Glutamatergic neuron (in vitro differentiated cells): ENCODE results near the gene C5AR2. TPM values are rescaled to one million over a fixed set of nuclear protein-coding genes. Genes with fewer than 3 reads are reported as not detected.
A peak's percentile ranks its signal among the peaks of the same experiment; 100 is the strongest.

ENCODE experiments used
- DNase-seq: peaks from one replicate; pipeline ENCODE4 v3.0.0; 2022
- H3K27ac Mint-ChIP-seq: one replicate; pipeline ENCODE4 v1.8.0; 2020; ENCODE audit warnings: mild to moderate bottlenecking, mixed read lengths, inconsistent platforms; ENCODE audit not compliant: unreplicated experiment
- H3K27me3 Mint-ChIP-seq: one replicate; pipeline ENCODE4 v1.8.0; 2020; ENCODE audit warnings: mild to moderate bottlenecking, moderate library complexity, mixed read lengths, inconsistent platforms; ENCODE audit not compliant: unreplicated experiment
- H3K36me3 Mint-ChIP-seq: one replicate; pipeline ENCODE4 v1.8.0; 2020; ENCODE audit warnings: mild to moderate bottlenecking, mixed read lengths, inconsistent platforms; ENCODE audit not compliant: unreplicated experiment
- H3K4me1 Mint-ChIP-seq: one replicate; pipeline ENCODE4 v1.8.0; 2020; ENCODE audit warnings: mild to moderate bottlenecking, low read depth, mixed read lengths, inconsistent platforms; ENCODE audit not compliant: unreplicated experiment
- H3K4me3 Mint-ChIP-seq: one replicate; pipeline ENCODE4 v1.8.0; 2020; ENCODE audit warnings: mild to moderate bottlenecking, mixed read lengths, inconsistent platforms; ENCODE audit not compliant: unreplicated experiment
- H3K9me3 Mint-ChIP-seq: one replicate; pipeline ENCODE4 v1.8.0; 2020; ENCODE audit warnings: mild to moderate bottlenecking, moderate library complexity, mixed read lengths, inconsistent platforms; ENCODE audit not compliant: unreplicated experiment
- total RNA-seq: library from RNA; stranded (reverse); fragmentation: NEBNext Ultra II Directional; extraction: Animal tissue kit (Norgen Biotek cat#: 25700); gene quantifications from one replicate; pipeline ENCODE4 v1.2.1, GENCODE V29; 2021; ENCODE audit not compliant: unreplicated experiment
- TF ChIP-seq, protein P1 (sequence below): fragments of 200-600 bp; sonication (generic); IDR thresholded peaks from one replicate; pipeline ENCODE4 v1.5.0; 2021; ENCODE audit not compliant: partially characterized antibody, unreplicated experiment

Gene C5AR2
- total RNA-seq, 1 donor from 2014 or later = not detected

DNA sequence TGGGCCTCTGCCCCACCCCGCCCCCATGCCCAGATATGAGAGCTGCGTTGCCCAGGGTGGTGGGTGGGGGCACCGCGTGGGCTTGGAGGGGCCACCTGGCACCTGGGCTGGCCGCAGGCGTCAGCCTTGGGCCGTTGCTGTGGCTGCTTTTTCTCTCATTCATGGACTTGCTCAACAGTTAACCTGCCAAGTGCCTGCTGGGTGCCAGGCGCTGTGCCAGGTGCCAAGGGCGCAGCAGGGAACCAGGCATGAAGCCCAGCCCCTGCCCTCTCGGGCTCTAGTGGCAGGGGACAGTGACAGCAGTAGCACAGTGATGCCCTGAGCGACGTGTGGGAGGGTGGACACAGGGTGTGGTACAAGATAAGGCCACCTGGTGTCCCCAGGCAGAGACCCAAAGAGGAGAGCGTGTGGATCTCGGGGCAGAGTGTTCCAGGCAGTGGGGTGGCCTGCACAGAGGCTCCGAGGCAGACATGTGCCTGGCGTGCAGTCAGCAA, 45.3 kb downstream of the C5AR2 start:
- Mint-ChIP-seq H3K27ac (peak overlapping the region; percentile 64), H3K4me3 (peak overlapping the region; percentile 55), H3K4me1 (peaks cover 11% of the 10 kb centered on the region), H3K36me3 (peaks cover 4% of the 10 kb centered on the region), H3K27me3 (peaks cover 10% of the 10 kb centered on the region), H3K9me3 (peaks cover 7% of the 10 kb centered on the region)
- DNase-seq = no peak
- TF ChIP-seq, protein P1, sequence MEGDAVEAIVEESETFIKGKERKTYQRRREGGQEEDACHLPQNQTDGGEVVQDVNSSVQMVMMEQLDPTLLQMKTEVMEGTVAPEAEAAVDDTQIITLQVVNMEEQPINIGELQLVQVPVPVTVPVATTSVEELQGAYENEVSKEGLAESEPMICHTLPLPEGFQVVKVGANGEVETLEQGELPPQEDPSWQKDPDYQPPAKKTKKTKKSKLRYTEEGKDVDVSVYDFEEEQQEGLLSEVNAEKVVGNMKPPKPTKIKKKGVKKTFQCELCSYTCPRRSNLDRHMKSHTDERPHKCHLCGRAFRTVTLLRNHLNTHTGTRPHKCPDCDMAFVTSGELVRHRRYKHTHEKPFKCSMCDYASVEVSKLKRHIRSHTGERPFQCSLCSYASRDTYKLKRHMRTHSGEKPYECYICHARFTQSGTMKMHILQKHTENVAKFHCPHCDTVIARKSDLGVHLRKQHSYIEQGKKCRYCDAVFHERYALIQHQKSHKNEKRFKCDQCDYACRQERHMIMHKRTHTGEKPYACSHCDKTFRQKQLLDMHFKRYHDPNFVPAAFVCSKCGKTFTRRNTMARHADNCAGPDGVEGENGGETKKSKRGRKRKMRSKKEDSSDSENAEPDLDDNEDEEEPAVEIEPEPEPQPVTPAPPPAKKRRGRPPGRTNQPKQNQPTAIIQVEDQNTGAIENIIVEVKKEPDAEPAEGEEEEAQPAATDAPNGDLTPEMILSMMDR = no peak

DNA sequence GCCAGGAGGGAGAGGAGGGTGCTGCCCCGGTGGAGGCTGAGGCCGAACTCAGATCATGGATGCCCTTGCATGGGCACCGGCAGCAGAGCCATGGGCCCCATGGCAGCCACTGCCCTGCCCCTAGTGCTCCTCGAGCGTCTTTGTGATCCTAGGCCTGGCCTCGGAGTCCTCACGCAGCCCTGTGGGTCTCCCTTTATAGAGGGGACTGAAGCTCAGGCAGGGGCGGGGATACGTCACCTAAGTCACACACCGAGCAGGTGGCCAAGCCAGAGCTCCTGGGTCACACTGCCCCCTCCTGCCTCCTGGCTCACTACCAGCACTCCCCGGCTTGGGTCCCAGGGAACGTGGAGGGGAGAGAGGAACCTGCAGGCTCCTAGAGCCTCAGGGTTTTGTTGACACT, 45.8 kb downstream of the C5AR2 start:
- Mint-ChIP-seq H3K4me1 (peaks cover 11% of the 10 kb centered on the region), H3K27ac (no peak overlapping the region), H3K27me3 (peaks cover 8% of the 10 kb centered on the region), H3K36me3 (peaks cover 4% of the 10 kb centered on the region), H3K9me3 (peaks cover 7% of the 10 kb centered on the region), H3K4me3 (no peak overlapping the region)
- TF ChIP-seq, protein P1 = no peak
- DNase-seq = no peak

DNA sequence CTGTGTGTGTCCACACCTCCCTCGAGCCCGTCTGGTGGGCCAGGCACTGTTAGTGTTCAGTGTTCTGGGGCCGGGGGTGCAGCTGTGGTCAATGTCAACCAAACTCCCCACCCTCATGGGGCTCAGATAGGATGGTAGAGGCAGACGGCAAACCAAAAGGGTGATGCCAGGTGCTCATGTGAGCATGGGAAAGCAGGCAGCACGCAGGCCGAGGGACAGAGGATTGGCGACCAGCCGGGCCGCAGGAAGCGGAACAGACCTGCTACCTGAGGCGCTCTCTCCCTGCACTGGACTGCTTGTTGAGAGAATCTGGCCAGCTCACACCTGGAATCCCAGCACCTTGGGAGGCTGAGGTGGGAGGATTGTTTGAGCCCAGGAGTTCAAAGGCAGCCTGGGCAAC, 46.3 kb downstream of the C5AR2 start:
- Mint-ChIP-seq H3K9me3 (peaks cover 10% of the 10 kb centered on the region), H3K36me3 (peaks cover 4% of the 10 kb centered on the region), H3K27me3 (peaks cover 11% of the 10 kb centered on the region), H3K27ac (no peak overlapping the region), H3K4me3 (no peak overlapping the region), H3K4me1 (peaks cover 14% of the 10 kb centered on the region)
- TF ChIP-seq, protein P1 = no peak
- no peak for DNase-seq

DNA sequence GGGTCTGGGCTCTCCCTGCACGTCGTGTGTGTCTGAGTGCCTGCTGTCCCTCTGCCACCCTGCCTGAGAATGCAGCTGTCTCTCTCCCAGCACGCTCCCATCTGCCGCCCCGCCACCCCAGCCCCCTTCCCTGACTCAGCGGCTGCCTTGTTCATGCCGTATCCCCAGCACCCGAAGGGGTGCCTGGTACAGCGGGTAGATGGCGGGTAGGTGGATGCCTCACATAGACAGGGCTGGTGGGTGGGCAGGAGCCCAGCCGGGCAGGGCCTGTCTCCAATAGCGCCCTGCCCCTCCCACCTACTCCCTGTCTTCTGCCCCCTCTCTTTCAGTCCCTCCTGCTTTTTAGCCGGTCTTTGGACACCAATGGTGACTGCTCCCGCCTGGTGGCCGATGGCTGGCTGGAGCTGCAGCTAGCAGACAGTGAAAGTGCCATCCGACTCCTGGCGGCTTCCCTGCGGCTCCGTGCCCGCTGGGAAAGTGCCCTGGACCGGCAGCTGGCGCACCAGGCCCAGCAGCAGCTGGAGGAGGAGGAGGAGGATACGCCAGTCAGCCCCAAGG, 47.5 kb downstream of the C5AR2 start:
- Mint-ChIP-seq H3K27ac (peak overlapping the region; percentile 93), H3K36me3 (peaks cover 4% of the 10 kb centered on the region), H3K4me3 (no peak overlapping the region), H3K4me1 (peaks cover 15% of the 10 kb centered on the region), H3K9me3 (peaks cover 10% of the 10 kb centered on the region), H3K27me3 (peaks cover 11% of the 10 kb centered on the region)
- peak; percentile 46 for DNase-seq
- TF ChIP-seq, protein P1 = no peak

DNA sequence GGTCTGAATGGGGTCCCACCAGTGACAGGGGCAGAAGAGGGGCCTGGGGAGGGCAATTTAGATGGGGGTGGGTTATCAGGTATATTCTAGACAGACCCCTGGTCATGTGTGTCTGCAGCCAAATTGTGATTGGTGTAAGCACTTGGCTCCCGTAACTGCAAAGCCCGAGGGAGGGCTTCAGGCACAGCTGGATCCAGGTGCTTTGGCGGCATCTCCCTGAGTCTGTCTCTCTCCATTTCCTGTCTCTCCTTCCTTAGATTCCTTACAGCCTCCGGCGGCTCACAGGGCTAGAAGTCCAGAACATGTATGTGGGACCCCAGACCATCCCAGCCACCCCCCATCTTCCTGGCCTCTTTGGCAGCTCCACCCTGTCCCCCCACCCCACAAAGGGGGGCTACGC, 48.6 kb downstream of the C5AR2 start:
- Mint-ChIP-seq H3K9me3 (peaks cover 10% of the 10 kb centered on the region), H3K4me1 (peaks cover 15% of the 10 kb centered on the region), H3K36me3 (peaks cover 4% of the 10 kb centered on the region), H3K27ac (no peak overlapping the region), H3K27me3 (peaks cover 10% of the 10 kb centered on the region), H3K4me3 (no peak overlapping the region)
- no peak for DNase-seq
- TF ChIP-seq, protein P1 = no peak
